NB4 (cell line): Measurements from ENCODE around the gene MAPRE3.

Experiments
- CTCF ChIP-seq: IDR thresholded peaks from one replicate; pipeline ENCODE4 v1.5.1; 2012; ENCODE audit warnings: low read depth, low read length
- MAX ChIP-seq: IDR thresholded peaks from 2 replicates; pipeline ENCODE4 v1.6.1; 2011; ENCODE audit warnings: low read depth, low read length
- MYC ChIP-seq: IDR thresholded peaks from 2 replicates; pipeline ENCODE4 v1.6.1; 2011; ENCODE audit warnings: low read depth, low read length
- POLR2A ChIP-seq: IDR thresholded peaks from 2 replicates; pipeline ENCODE4 v1.6.1; 2011; ENCODE audit warnings: mild to moderate bottlenecking; ENCODE audit not compliant: insufficient read length; ENCODE audit errors: extremely low read depth

GRCh38 chr2:26988058-26988860, 17.8 kb downstream of the MAPRE3 start:
- TF ChIP-seq CTCF, result no peak
- TF ChIP-seq POLR2A, result no peak
- no peak for TF ChIP-seq MAX
- TF ChIP-seq MYC, result no peak
